Measurements from ENCODE around the gene PRF1.

- TF ChIP-seq CTCF (IDR thresholded peaks at IDR 0.05; ENCODE audit: insufficient read depth, low read length) (no peak), POLR2AphosphoS5 (IDR thresholded peaks at IDR 0.05; ENCODE audit: low read depth) (no peak), REST (IDR thresholded peaks at IDR 0.05; ENCODE audit: insufficient replicate concordance, low read depth) (no peak)
These were observed 12.5 kb downstream of the PRF1 start for GRCh38 chr10:70589762-70590654.

Measured in HL-60 (cell line).